Measurements from ENCODE around the gene SEC31A.

DNA sequence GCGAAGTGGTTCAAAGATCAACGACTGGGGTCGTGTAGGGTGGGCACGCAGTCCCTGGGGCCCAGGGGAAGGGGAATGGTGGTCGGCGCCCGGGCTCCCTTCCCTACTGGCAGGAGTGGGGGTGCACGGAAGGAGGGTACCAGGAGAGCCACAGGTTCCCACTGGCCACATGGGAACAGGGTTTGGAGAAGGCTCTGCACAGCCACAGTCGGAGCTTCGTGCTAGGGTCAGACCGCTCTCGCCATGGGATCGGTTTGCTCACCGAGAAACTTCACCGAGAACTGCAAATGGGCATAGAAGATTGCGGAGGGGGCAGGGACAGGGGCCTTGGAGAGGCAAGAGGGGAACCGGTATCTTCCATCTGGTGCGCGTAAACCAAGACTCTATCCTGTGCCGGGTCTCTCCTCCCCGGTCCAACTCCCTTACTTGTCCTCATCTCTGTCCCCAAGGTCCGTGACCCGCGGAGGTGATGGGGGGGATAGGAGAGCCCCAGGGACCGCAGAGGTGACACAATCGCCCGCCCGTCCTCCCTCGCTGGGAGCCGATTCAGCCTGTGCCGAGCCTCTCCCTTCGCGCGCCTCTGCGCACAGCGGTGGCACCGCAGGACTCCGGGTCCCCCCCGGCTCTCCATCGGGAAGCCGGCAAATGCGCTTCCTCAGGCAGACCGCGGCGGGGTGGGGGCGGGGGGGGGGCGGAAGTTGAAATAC is 93.4 kb downstream of the SEC31A start:
- TF ChIP-seq, protein P1, sequence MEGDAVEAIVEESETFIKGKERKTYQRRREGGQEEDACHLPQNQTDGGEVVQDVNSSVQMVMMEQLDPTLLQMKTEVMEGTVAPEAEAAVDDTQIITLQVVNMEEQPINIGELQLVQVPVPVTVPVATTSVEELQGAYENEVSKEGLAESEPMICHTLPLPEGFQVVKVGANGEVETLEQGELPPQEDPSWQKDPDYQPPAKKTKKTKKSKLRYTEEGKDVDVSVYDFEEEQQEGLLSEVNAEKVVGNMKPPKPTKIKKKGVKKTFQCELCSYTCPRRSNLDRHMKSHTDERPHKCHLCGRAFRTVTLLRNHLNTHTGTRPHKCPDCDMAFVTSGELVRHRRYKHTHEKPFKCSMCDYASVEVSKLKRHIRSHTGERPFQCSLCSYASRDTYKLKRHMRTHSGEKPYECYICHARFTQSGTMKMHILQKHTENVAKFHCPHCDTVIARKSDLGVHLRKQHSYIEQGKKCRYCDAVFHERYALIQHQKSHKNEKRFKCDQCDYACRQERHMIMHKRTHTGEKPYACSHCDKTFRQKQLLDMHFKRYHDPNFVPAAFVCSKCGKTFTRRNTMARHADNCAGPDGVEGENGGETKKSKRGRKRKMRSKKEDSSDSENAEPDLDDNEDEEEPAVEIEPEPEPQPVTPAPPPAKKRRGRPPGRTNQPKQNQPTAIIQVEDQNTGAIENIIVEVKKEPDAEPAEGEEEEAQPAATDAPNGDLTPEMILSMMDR (IDR thresholded peaks at IDR 0.05) = no peak
- no peak for TF ChIP-seq EZH2 (IDR thresholded peaks at IDR 0.05; ENCODE audit: borderline replicate concordance, insufficient read depth, low read depth, low read length, poor library complexity, severe bottlenecking)

Data from B cell (primary cell).